K562 (cell line): ENCODE results near the gene ANKRD11. TPM values are rescaled to one million over a fixed set of nuclear protein-coding genes. Genes with fewer than 3 reads are reported as not detected.

ENCODE experiments used
- ATAC-seq: fragments of 200-7000 bp; cut with Tn5 transposase; 3 replicates; pipeline ENCODE4 v1.9.1; 2020; ENCODE audit warnings: moderate library complexity
- BruUV-seq: library from RNA; stranded (reverse); fragments of 400-500 nt; replicated peaks from 2 replicates; lab custom pipeline; 2021; lab: Mats Ljungman, UMichigan
- CTCF ChIA-PET: fragments of 300-600 bp; formaldehyde crosslinking; extraction: SDS; loops from one replicate; lab custom pipeline; 2021; ENCODE audit warnings: low intra/inter-chr PET ratio; lab: Yijun Ruan, JAX
- POLR2A ChIA-PET: fragments of 300-600, 350-650 bp; sonication (Branson Sonifier 250); formaldehyde crosslinking; extraction: SDS; loops from one replicate; lab custom pipeline; 2021; ENCODE audit warnings: antibody characterized with exemption, inconsistent platforms; lab: Yijun Ruan, JAX
- DNase-seq, 4 experiments: peaks; one replicate each; pipeline versions ENCODE4 v3.0.0 to v3.0.0-alpha.2; 2011 to 2018; ENCODE audit warnings: low spot score in 3 of 4, mixed read lengths in 3 of 4; ENCODE audit errors: extremely low read depth in 1 of 4
- FAIRE-seq: peaks from 2 replicates; lab custom pipeline; 2011; peaks lifted over from hg19 to GRCh38; lab: Jason Lieb, UNC
- H2AFZ ChIP-seq: 2 replicates; pipeline ENCODE4 v1.6.0; 2011; ENCODE audit warnings: low read depth, low read length, control low read depth, inconsistent platforms
- H3K27ac ChIP-seq: fragments of 200-600 bp; 3 replicates; pipeline ENCODE4 v1.8.0; 2011; ENCODE audit warnings: low read depth, mild to moderate bottlenecking, control low read depth, inconsistent platforms, low read length, moderate library complexity, mixed read lengths; ENCODE audit errors: extremely low read depth
- H3K27me3 ChIP-seq, 2 experiments: fragments of 300-600 bp in 1 of 2; 2 replicates in 1 of 2; 3 replicates in 1 of 2; pipeline versions ENCODE4 v1.6.0 to v1.8.0; 2011; ENCODE audit warnings: inconsistent platforms in 2 of 2, low read length in 2 of 2, mild to moderate bottlenecking in 1 of 2, mixed read lengths in 1 of 2, moderate library complexity in 1 of 2; ENCODE audit not compliant: control insufficient read depth in 2 of 2, insufficient read depth in 2 of 2
- H3K36me3 ChIP-seq: fragments of 300-600 bp; 3 replicates; pipeline ENCODE4 v1.8.0; 2011; ENCODE audit warnings: mild to moderate bottlenecking, low read length, inconsistent platforms; ENCODE audit not compliant: control insufficient read depth, insufficient read depth
- H3K4me1 ChIP-seq, 2 experiments: fragments of 200-600 bp in 1 of 2; replicated peaks in 1 of 2; 2 replicates in 1 of 2; 3 replicates in 1 of 2; pipeline versions ENCODE4 v1.5.1 to v1.8.0; 2011; ENCODE audit warnings: inconsistent platforms in 2 of 2, low read length in 2 of 2, mild to moderate bottlenecking in 1 of 2, mixed read lengths in 1 of 2, moderate library complexity in 1 of 2; ENCODE audit not compliant: control insufficient read depth in 2 of 2, insufficient read depth in 2 of 2
- H3K4me2 ChIP-seq: 2 replicates; pipeline ENCODE4 v1.6.1; 2011; ENCODE audit warnings: low read length, control low read depth, inconsistent platforms, mixed read lengths; ENCODE audit not compliant: insufficient read depth
- H3K4me3 ChIP-seq: fragments of 200-600 bp; sonication (generic), shearing (Covaris generic); 2 replicates; pipeline ENCODE4 v1.5.1; 2016; ENCODE audit warnings: control low read depth, inconsistent platforms
- H3K79me2 ChIP-seq: fragments of 200-600 bp; 3 replicates; pipeline ENCODE4 v1.8.0; 2011; ENCODE audit warnings: low read length, inconsistent platforms; ENCODE audit not compliant: control insufficient read depth, insufficient read depth
- H3K9ac ChIP-seq, 2 experiments: 2 replicates each; pipeline versions ENCODE4 v1.6.0 to v1.6.1; 2011; ENCODE audit warnings: low read depth in 2 of 2, low read length in 2 of 2, control low read depth in 1 of 2, inconsistent platforms in 1 of 2, mild to moderate bottlenecking in 1 of 2, mixed read lengths in 1 of 2; ENCODE audit not compliant: insufficient read depth in 1 of 2
- H3K9me1 ChIP-seq: one replicate; pipeline ENCODE4 v1.6.0; 2011; ENCODE audit warnings: inconsistent platforms, mild to moderate bottlenecking, low read length, moderate library complexity; ENCODE audit not compliant: control insufficient read depth, insufficient read depth
- H3K9me3 ChIP-seq: replicated peaks from 2 replicates; pipeline ENCODE4 v1.5.1; 2011; ENCODE audit warnings: low read depth, low read length, inconsistent platforms; ENCODE audit not compliant: control insufficient read depth, insufficient read depth
- H4K20me1 ChIP-seq: replicated peaks from 2 replicates; pipeline ENCODE4 v1.6.1; 2011; ENCODE audit warnings: low read length, inconsistent platforms, mixed read lengths; ENCODE audit not compliant: control insufficient read depth, insufficient read depth
- HMGN3 ChIP-seq: IDR thresholded peaks from 2 replicates; pipeline ENCODE4 v1.6.1; 2011; ENCODE audit warnings: borderline replicate concordance, low read depth, mild to moderate bottlenecking, mixed read lengths, low read length; ENCODE audit not compliant: insufficient read length; ENCODE audit errors: extremely low read depth
- POLR2G ChIP-seq: fragments of 200-400 bp; formaldehyde crosslinking; IDR thresholded peaks from 2 replicates; pipeline ENCODE4 v1.6.1; 2017; ENCODE audit warnings: low read depth, mild to moderate bottlenecking, antibody characterized with exemption, low read length, moderate library complexity
- ZNF785 ChIP-seq: fragments of 250-450 bp; sonication (Bioruptor Pico); IDR thresholded peaks from 2 replicates; pipeline ENCODE4 v1.4.0; 2020; ENCODE audit warnings: mild to moderate bottlenecking
- WGBS: fragments of 100-300 bp; shearing (Covaris generic); methylation state at CpG from one replicate; pipeline ENCODE4 v1.1.6; 2016; ENCODE audit warnings: low coverage, mixed read lengths; ENCODE audit not compliant: insufficient coverage; ENCODE audit errors: missing lambda C conversion rate; 5-methylcytosine and 5-hydroxymethylcytosine counted together
- in situ Hi-C: fragments of 300-500 bp; cut with MboI; formaldehyde crosslinking; loops from 4 replicates; pipeline ENCODE4 v1.15.0; 2018; ENCODE audit warnings: inconsistent platforms, mixed read lengths
- intact Hi-C: fragments of 100-400 bp; cut with micrococcal nuclease; formaldehyde crosslinking; loops from 2 replicates; pipeline ENCODE4 v1.14.2; 2022
- polyA plus RNA-seq, 8 experiments: library from polyadenylated mRNA; depleted of rRNA in 4 of 8; stranded (reverse) in 5 of 8; unstranded in 3 of 8; fragments of >200 nt; fragmentation: Nextera tagmentation in 2 of 8; fragmentation: Illumina TruSeq in 1 of 8; extraction: Ambion mirVana in 2 of 8; extraction: Trizol in 1 of 8; gene quantifications; 2 replicates each; pipeline versions ENCODE4 v1.2.1 to v1.2.3, GENCODE V29; 2011 to 2014; ENCODE audit warnings: inconsistent platforms in 1 of 8, missing spikeins in 1 of 8
- total RNA-seq, 7 experiments: library from RNA; depleted of rRNA in 6 of 7; stranded (reverse); fragments of >200 nt in 6 of 7; fragmentation: Illumina TruSeq in 2 of 7; extraction: Trizol in 2 of 7; gene quantifications; 2 replicates each; pipeline versions ENCODE4 v1.2.1 to v1.2.3, GENCODE V29; 2011 to 2021; ENCODE audit warnings: low replicate concordance in 1 of 7
- TF ChIP-seq, protein P1 (sequence below), 2 experiments: fragments of 200-800 bp in 1 of 2; sonication (Bioruptor generic) in 1 of 2; sonication (generic) in 1 of 2; formaldehyde crosslinking in 1 of 2; IDR thresholded peaks in 1 of 2; conservative IDR thresholded peaks in 1 of 2; 2 replicates each; pipeline versions ENCODE4 v1.5.0 to v1.6.1; 2016 to 2020; ENCODE audit warnings: missing compliant biosample characterization in 1 of 2, missing genetic modification characterization in 1 of 2, missing genetic modification reagents in 1 of 2

Gene ANKRD11
- total and polyA plus RNA-seq, 9 of the 15 experiments (the other 6 are each of a cell fraction or from before 2014, with no cell fraction given) = 4.7 to 126 (median 31.7) TPM

DNA sequence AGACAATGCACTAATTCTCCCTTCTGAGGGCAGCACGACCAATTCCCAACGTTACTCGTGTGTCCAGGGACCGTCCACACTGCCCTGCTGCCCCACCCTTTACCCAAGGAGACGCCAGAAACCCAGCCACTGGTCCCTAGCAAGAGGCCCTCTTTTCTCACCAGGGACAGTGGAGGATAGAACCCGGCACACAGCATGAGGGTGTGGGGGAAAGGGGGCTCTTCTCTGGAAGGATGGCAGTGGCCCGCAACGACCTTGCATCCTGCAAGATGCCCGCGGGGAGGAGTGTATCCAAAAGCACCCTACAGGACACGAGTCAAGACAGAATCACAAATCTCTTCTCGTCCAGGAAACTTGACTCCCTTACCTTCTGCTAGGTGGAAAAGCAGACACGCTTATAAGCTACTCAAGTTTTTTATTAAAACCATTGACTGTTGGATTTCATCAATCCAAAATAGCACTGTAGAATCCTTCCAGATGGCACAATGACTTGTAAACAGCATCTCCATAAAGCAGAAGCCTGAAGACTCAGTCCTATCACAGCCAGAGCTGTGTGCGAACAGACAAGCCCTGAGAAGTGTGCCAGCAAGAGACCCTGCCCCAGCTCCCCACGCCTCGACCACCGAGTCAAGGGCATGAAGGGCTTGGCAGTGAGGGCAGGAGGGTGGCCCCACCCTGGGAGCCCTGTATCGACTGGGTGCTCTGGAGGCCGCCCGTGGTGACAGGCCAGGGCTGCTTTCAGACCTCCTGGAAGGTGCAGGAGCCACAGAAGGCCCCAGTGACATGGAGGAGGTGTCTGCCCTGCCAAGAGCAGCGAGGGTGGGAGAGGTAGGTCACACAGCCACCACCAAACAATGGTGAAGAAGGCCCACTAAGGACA is 103.8 kb downstream of the ANKRD11 start:
- DNase-seq = no peak
- Histone ChIP-seq H3K27me3 (no peaks in the 10 kb centered on the region), H3K36me3 (peaks cover 12% of the 10 kb centered on the region), H3K79me2 (peaks cover 93% of the 10 kb centered on the region), H3K4me2 (no peak overlapping the region), H3K9me3 (0 out of 2 replicates have a peak, but pooled peaks cover 3% of the 10 kb centered on the region), H2AFZ (no peak overlapping the region), H3K4me3 (no peak overlapping the region), H4K20me1 (peaks cover 70% of the 10 kb centered on the region), H3K9me1 (peaks cover 26% of the 10 kb centered on the region), H3K9ac (0 out of 4 replicates have a peak overlapping the region, but pooled peaks of 1 of the 2 experiments have one; percentile 13), H3K4me1 (peaks cover 27 to 56% of the 10 kb centered on the region in 2 experiments), H3K27ac (no peak overlapping the region)
- in situ Hi-C loops (no loop called here), intact Hi-C loops (no loop called here)
- ATAC-seq = no peak
- no TSS peak for BruUV-seq
- TF ChIP-seq ZNF785 (CRISPR knock-in tag) (no peak), HMGN3 (no peak), POLR2G (peak; percentile 40; the same call in 1 of the 2 replicates)
- TF ChIP-seq, protein P1, sequence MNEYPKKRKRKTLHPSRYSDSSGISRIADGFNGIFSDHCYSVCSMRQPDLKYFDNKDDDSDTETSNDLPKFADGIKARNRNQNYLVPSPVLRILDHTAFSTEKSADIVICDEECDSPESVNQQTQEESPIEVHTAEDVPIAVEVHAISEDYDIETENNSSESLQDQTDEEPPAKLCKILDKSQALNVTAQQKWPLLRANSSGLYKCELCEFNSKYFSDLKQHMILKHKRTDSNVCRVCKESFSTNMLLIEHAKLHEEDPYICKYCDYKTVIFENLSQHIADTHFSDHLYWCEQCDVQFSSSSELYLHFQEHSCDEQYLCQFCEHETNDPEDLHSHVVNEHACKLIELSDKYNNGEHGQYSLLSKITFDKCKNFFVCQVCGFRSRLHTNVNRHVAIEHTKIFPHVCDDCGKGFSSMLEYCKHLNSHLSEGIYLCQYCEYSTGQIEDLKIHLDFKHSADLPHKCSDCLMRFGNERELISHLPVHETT (CRISPR knock-in tag; conservative IDR thresholded peaks at IDR 0.05 in 1 of 2, IDR thresholded peaks at IDR 0.05 in 1 of 2) = 0 out of 4 replicates have a peak, but pooled peaks of 1 of the 2 experiments have one; percentile 37
- ChIA-PET CTCF (no interaction called here), POLR2A (interaction anchor here (0.9 kb wide), 1 partner anchor 22 kb away, joined by 3 read pairs; no protein-coding TSS in a partner anchor)
- WGBS = 81% methylated on average over 21 of the region's 21 CpGs
- FAIRE-seq = no peak
